ENCODE measurements around the gene TMPRSS2.

The TMPRSS2 gene

GRCh38 chr21:41479686-41480085 lies 28.3 kb downstream of the TMPRSS2 start:
- CTCF ChIA-PET = interaction anchor here (2.2 kb wide), 1 partner anchor 196 kb away, joined by 5 read pairs; no protein-coding TSS in a partner anchor
- H3K9me3 ChIP-seq (ENCODE audit: control insufficient read depth, insufficient read depth, low read depth, low read length) = no peaks in the 10 kb centered on the region
- no peaks in the 10 kb centered on the region for H3K36me3 ChIP-seq (ENCODE audit: control insufficient read depth in 2 of 2, insufficient read depth in 1 of 2, low read length in 2 of 2)
- H3K4me1 ChIP-seq (ENCODE audit: control insufficient read depth, insufficient read depth, low read length) = peaks cover 2% of the 10 kb centered on the region; the same call in 1 of the 2 replicates
- H3K27ac ChIP-seq (ENCODE audit: extremely low read depth, low read depth, low read length) = no peak overlapping the region
- POLR2A ChIA-PET = no interaction called here
- H3K4me3 ChIP-seq (ENCODE audit: low read depth, low read length) = no peak overlapping the region
- TF ChIP-seq ZNF747 (tag by site-specific recombination; IDR thresholded peaks at IDR 0.05) = no peak

- Histone ChIP-seq H3K27ac (ENCODE audit: extremely low read depth, low read depth, low read length) (no peak overlapping the region), H3K4me3 (ENCODE audit: low read depth, low read length) (no peak overlapping the region), H3K9me3 (ENCODE audit: control insufficient read depth, insufficient read depth, low read depth, low read length) (no peaks in the 10 kb centered on the region), H3K36me3 (ENCODE audit: control insufficient read depth in 2 of 2, insufficient read depth in 1 of 2, low read length in 2 of 2) (no peaks in the 10 kb centered on the region), H3K4me1 (ENCODE audit: control insufficient read depth, insufficient read depth, low read length) (peaks cover 2% of the 10 kb centered on the region; the same call in 1 of the 2 replicates)
- ChIA-PET POLR2A (no interaction called here), CTCF (interaction anchor here (2.2 kb wide), 1 partner anchor 195 kb away, joined by 5 read pairs; no protein-coding TSS in a partner anchor)
- TF ChIP-seq ZNF157 (tag by site-specific recombination; IDR thresholded peaks at IDR 0.05) (no peak), PRDM6 (tag by site-specific recombination; IDR thresholded peaks at IDR 0.05) (no peak), OSR2 (tag by site-specific recombination; IDR thresholded peaks at IDR 0.05) (no peak), ZNF777 (tag by site-specific recombination; IDR thresholded peaks at IDR 0.05; ENCODE audit: borderline replicate concordance) (no peak), ZSCAN16 (tag by site-specific recombination; IDR thresholded peaks at IDR 0.05) (no peak), ZNF121 (tag by site-specific recombination; IDR thresholded peaks at IDR 0.05) (no peak), ZNF660 (tag by site-specific recombination; IDR thresholded peaks at IDR 0.05) (no peak), ZNF324 (tag by site-specific recombination; IDR thresholded peaks at IDR 0.05) (no peak), ZNF624 (tag by site-specific recombination; IDR thresholded peaks at IDR 0.05) (no peak), ZNF140 (tag by site-specific recombination; IDR thresholded peaks at IDR 0.05) (no peak), ZNF114 (tag by site-specific recombination; IDR thresholded peaks at IDR 0.05) (no peak), ZNF37A (tag by site-specific recombination; IDR thresholded peaks at IDR 0.05) (no peak), ZNF544 (tag by site-specific recombination; IDR thresholded peaks at IDR 0.05) (no peak)
These were observed 29.4 kb downstream of the TMPRSS2 start for GRCh38 chr21:41478319-41479177.

- Histone ChIP-seq H3K9me3 (ENCODE audit: control insufficient read depth, insufficient read depth, low read depth, low read length) (no peaks in the 10 kb centered on the region), H3K36me3 (ENCODE audit: control insufficient read depth in 2 of 2, insufficient read depth in 1 of 2, low read length in 2 of 2) (no peaks in the 10 kb centered on the region), H3K4me3 (ENCODE audit: low read depth, low read length) (no peak overlapping the region), H3K27ac (ENCODE audit: extremely low read depth, low read depth, low read length) (no peak overlapping the region), H3K4me1 (ENCODE audit: control insufficient read depth, insufficient read depth, low read length) (peaks cover 2% of the 10 kb centered on the region; the same call in 1 of the 2 replicates)
- TF ChIP-seq ZNF660 (tag by site-specific recombination; IDR thresholded peaks at IDR 0.05) (no peak), ZIC2 (tag by site-specific recombination; IDR thresholded peaks at IDR 0.05) (peak; percentile 86)
- ChIA-PET CTCF (interaction anchor here (0.6 to 2.2 kb wide), 2 partner anchors 103 to 194 kb away, joined by 3 to 5 read pairs; no protein-coding TSS in a partner anchor), POLR2A (no interaction called here)
These were observed 30.2 kb downstream of the TMPRSS2 start for GRCh38 chr21:41477641-41478318.

Measured in HEK293 (cell line).